Measurements from ENCODE around the gene DDX1. TPM values are rescaled to one million over a fixed set of nuclear protein-coding genes. Genes with fewer than 3 reads are reported as not detected.

DDX1 gene
- total RNA-seq, 1 experiment from 2014 or later: 70.7 TPM

GRCh38 chr2:15639323-15640251 is 47.9 kb downstream of the DDX1 start:
- Histone ChIP-seq H3K9me2 (ENCODE audit: insufficient read depth) (no peaks in the 10 kb centered on the region), H3K4me1 (replicated peaks; ENCODE audit: insufficient read depth) (no peaks in the 10 kb centered on the region), H4K20me1 (ENCODE audit: insufficient read depth) (peaks cover 11% of the 10 kb centered on the region), H3K9me3 (ENCODE audit: insufficient read depth, low read depth) (no peaks in the 10 kb centered on the region), H3K27ac (no peak overlapping the region), H3F3A (ENCODE audit: insufficient read depth, low read depth) (peaks cover 15% of the 10 kb centered on the region; the same call in 1 of the 2 replicates), H3K4me3 (no peak overlapping the region), H3K27me3 (ENCODE audit: insufficient read depth, low read depth) (no peaks in the 10 kb centered on the region), H2AFZ (no peak overlapping the region), H3K79me2 (ENCODE audit: low read depth) (no peaks in the 10 kb centered on the region), H3K36me3 (ENCODE audit: low read depth) (no peaks in the 10 kb centered on the region), H3K4me2 (no peak overlapping the region)
- BruUV-seq (replicated peaks): no TSS peak
- no peak for TF ChIP-seq EZH2 (IDR thresholded peaks at IDR 0.05; ENCODE audit: low read depth)
- TF ChIP-seq CTCF (conservative IDR thresholded peaks at IDR 0.05): no peak
- intact Hi-C loops (cut with micrococcal nuclease; ENCODE audit: unreplicated experiment): no loop called here
- CTCF ChIA-PET: no interaction called here
- no peak for DNase-seq
- POLR2A ChIA-PET (ENCODE audit: unreplicated experiment): no interaction called here

GRCh38 chr2:15640261-15640711 is 48.6 kb downstream of the DDX1 start:
- POLR2A ChIA-PET (ENCODE audit: unreplicated experiment): no interaction called here
- TF ChIP-seq EZH2 (IDR thresholded peaks at IDR 0.05; ENCODE audit: low read depth): no peak
- TF ChIP-seq CTCF (conservative IDR thresholded peaks at IDR 0.05): no peak
- peaks cover 6% of the 10 kb centered on the region; the same call in 1 of the 2 replicates for H3K27me3 ChIP-seq (ENCODE audit: insufficient read depth, low read depth)
- H3K4me2 ChIP-seq: no peak overlapping the region
- H3F3A ChIP-seq (ENCODE audit: insufficient read depth, low read depth): peaks cover 15% of the 10 kb centered on the region; the same call in 1 of the 2 replicates
- intact Hi-C loops (cut with micrococcal nuclease; ENCODE audit: unreplicated experiment): no loop called here
- BruUV-seq (replicated peaks): no TSS peak
- no peak overlapping the region for H3K27ac ChIP-seq
- H3K79me2 ChIP-seq (ENCODE audit: low read depth): no peaks in the 10 kb centered on the region
- no peaks in the 10 kb centered on the region for H3K36me3 ChIP-seq (ENCODE audit: low read depth)
- no peak for DNase-seq
- H3K4me3 ChIP-seq: no peak overlapping the region
- no peaks in the 10 kb centered on the region for H3K4me1 ChIP-seq (replicated peaks; ENCODE audit: insufficient read depth)
- H3K9me3 ChIP-seq (ENCODE audit: insufficient read depth, low read depth): no peaks in the 10 kb centered on the region
- no peak overlapping the region for H2AFZ ChIP-seq
- H4K20me1 ChIP-seq (ENCODE audit: insufficient read depth): peaks cover 11% of the 10 kb centered on the region
- CTCF ChIA-PET: no interaction called here
- H3K9me2 ChIP-seq (ENCODE audit: insufficient read depth): no peaks in the 10 kb centered on the region

- no peaks in the 10 kb centered on the region for H3K79me2 ChIP-seq (ENCODE audit: low read depth)
- peaks cover 10% of the 10 kb centered on the region for H3K27me3 ChIP-seq (ENCODE audit: insufficient read depth, low read depth)
- POLR2A ChIA-PET (ENCODE audit: unreplicated experiment): no interaction called here
- peaks cover 11% of the 10 kb centered on the region for H4K20me1 ChIP-seq (ENCODE audit: insufficient read depth)
- H2AFZ ChIP-seq: no peak overlapping the region
- intact Hi-C loops (cut with micrococcal nuclease; ENCODE audit: unreplicated experiment): no loop called here
- H3K4me2 ChIP-seq: no peak overlapping the region
- no peaks in the 10 kb centered on the region for H3K9me2 ChIP-seq (ENCODE audit: insufficient read depth)
- BruUV-seq (replicated peaks): no TSS peak
- no peaks in the 10 kb centered on the region for H3K4me1 ChIP-seq (replicated peaks; ENCODE audit: insufficient read depth)
- H3K9me3 ChIP-seq (ENCODE audit: insufficient read depth, low read depth): no peaks in the 10 kb centered on the region
- TF ChIP-seq CTCF (conservative IDR thresholded peaks at IDR 0.05) (no peak), EZH2 (IDR thresholded peaks at IDR 0.05; ENCODE audit: low read depth) (no peak)
- no peak for DNase-seq
- H3K36me3 ChIP-seq (ENCODE audit: low read depth): no peaks in the 10 kb centered on the region
- no peak overlapping the region for H3K4me3 ChIP-seq
- peaks cover 10% of the 10 kb centered on the region; the same call in 1 of the 2 replicates for H3F3A ChIP-seq (ENCODE audit: insufficient read depth, low read depth)
- no peak overlapping the region for H3K27ac ChIP-seq
- CTCF ChIA-PET: no interaction called here
Observed at GRCh38 chr2:15640784-15641183, 49.1 kb downstream of the DDX1 start.
